Measurements from ENCODE around the gene ADGRL2. TPM values are rescaled to one million over a fixed set of nuclear protein-coding genes. Genes with fewer than 3 reads are reported as not detected.

ADGRL2 gene
- polyA plus RNA-seq, 1 donor (not counting 4 experiments of a cell fraction or from before 2014, with no cell fraction given): 6.6 TPM

DNA sequence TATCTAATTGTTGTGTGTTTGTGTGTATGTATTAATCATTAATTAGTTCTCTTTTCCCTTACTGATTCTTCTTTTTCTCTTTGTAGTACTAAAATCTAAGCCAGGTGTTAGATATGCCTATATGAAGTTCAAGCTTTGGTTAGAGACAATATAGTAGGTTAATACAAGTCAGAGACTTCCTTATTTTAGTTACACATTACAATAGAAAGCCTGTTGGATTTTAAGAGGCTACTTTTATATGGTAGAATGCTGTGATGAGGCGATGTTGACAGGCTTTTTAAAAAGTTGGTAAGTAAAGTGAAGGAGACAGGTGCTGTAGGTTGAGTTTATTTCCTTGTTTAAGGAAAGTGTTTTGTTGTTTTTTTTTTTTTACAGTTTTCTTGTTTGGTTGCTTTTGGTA lies 45.9 kb downstream of the ADGRL2 start:
- Histone ChIP-seq H3K79me2 (ENCODE audit: control insufficient read depth, insufficient read depth, low read length) (no peaks in the 10 kb centered on the region), H3K36me3 (ENCODE audit: control insufficient read depth in 2 of 2, extremely low read depth in 1 of 2, insufficient read depth in 2 of 2, low read length in 2 of 2) (no peaks in the 10 kb centered on the region), H3K9me3 (ENCODE audit: control insufficient read depth, low read depth, low read length) (no peaks in the 10 kb centered on the region), H3K27me3 (ENCODE audit: control insufficient read depth, extremely low read depth, insufficient read depth, low read length) (no peaks in the 10 kb centered on the region), H3K27ac (ENCODE audit: control insufficient read depth, insufficient read depth, low read length) (no peak overlapping the region), H3K4me1 (ENCODE audit: control insufficient read depth, extremely low read depth, insufficient read depth, low read length) (no peaks in the 10 kb centered on the region), H3K9ac (ENCODE audit: control insufficient read depth, extremely low read depth, insufficient read depth, low read length) (no peak overlapping the region), H2AFZ (ENCODE audit: control insufficient read depth, low read length) (no peak overlapping the region), H3K9me1 (ENCODE audit: control insufficient read depth, extremely low read depth, insufficient read depth, low read length) (no peaks in the 10 kb centered on the region), H3K4me2 (ENCODE audit: control insufficient read depth, extremely low read depth, insufficient read depth, low read depth, low read length) (no peak overlapping the region), H3K4me3 (ENCODE audit: control insufficient read depth in 2 of 3, extremely low read depth in 1 of 3, insufficient read depth in 2 of 3, low read depth in 1 of 3, low read length in 3 of 3) (no peak overlapping the region), H4K20me1 (ENCODE audit: control insufficient read depth, extremely low read depth, insufficient read depth, low read length) (no peaks in the 10 kb centered on the region)
- FAIRE-seq (no peak), DNase-seq (ENCODE audit: low read depth, low spot score) (no peak)
- TF ChIP-seq, protein P1, sequence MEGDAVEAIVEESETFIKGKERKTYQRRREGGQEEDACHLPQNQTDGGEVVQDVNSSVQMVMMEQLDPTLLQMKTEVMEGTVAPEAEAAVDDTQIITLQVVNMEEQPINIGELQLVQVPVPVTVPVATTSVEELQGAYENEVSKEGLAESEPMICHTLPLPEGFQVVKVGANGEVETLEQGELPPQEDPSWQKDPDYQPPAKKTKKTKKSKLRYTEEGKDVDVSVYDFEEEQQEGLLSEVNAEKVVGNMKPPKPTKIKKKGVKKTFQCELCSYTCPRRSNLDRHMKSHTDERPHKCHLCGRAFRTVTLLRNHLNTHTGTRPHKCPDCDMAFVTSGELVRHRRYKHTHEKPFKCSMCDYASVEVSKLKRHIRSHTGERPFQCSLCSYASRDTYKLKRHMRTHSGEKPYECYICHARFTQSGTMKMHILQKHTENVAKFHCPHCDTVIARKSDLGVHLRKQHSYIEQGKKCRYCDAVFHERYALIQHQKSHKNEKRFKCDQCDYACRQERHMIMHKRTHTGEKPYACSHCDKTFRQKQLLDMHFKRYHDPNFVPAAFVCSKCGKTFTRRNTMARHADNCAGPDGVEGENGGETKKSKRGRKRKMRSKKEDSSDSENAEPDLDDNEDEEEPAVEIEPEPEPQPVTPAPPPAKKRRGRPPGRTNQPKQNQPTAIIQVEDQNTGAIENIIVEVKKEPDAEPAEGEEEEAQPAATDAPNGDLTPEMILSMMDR (optimal IDR thresholded peaks at IDR 0.05 in 1 of 3, IDR thresholded peaks at IDR 0.05 in 1 of 3, conservative IDR thresholded peaks at IDR 0.05 in 1 of 3; ENCODE audit: extremely low read depth in 1 of 3, insufficient read depth in 2 of 3, low read length in 3 of 3): no peak
- TF ChIP-seq EZH2 (IDR thresholded peaks at IDR 0.05; ENCODE audit: low read length): no peak
- dilution Hi-C loops (cut with MboI; ENCODE audit: extremely low pct_ligation_motif_present, low sequenced_read_pairs): no loop called here

DNA sequence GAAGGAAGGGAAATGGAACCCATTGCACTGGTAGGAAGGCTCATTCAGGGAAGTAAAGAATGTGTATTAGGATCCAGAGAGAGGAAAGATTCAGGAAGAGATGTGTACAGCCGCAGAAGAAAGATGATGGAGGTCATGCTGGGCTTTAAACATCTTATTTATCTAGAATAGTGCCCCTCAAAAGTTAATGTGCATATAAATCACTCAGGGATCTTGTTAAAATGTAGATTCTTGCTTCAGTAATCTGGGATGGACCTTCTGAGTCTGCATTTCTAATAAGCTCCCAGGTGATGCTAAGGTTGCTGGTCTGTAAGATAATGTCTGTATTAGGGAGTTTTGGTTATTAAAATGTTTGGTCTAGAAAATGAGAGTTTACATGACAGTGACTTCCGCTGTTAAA lies 46.3 kb downstream of the ADGRL2 start:
- H3K9me3 ChIP-seq (ENCODE audit: control insufficient read depth, low read depth, low read length): no peaks in the 10 kb centered on the region
- H3K27ac ChIP-seq (ENCODE audit: control insufficient read depth, insufficient read depth, low read length): no peak overlapping the region
- no peak overlapping the region for H2AFZ ChIP-seq (ENCODE audit: control insufficient read depth, low read length)
- FAIRE-seq (no peak), DNase-seq (ENCODE audit: low read depth, low spot score) (no peak)
- no peaks in the 10 kb centered on the region for H3K36me3 ChIP-seq (ENCODE audit: control insufficient read depth in 2 of 2, extremely low read depth in 1 of 2, insufficient read depth in 2 of 2, low read length in 2 of 2)
- H3K4me2 ChIP-seq (ENCODE audit: control insufficient read depth, extremely low read depth, insufficient read depth, low read depth, low read length): no peak overlapping the region
- no peak overlapping the region for H3K4me3 ChIP-seq (ENCODE audit: control insufficient read depth in 2 of 3, extremely low read depth in 1 of 3, insufficient read depth in 2 of 3, low read depth in 1 of 3, low read length in 3 of 3)
- no peaks in the 10 kb centered on the region for H3K4me1 ChIP-seq (ENCODE audit: control insufficient read depth, extremely low read depth, insufficient read depth, low read length)
- no peak for TF ChIP-seq EZH2 (IDR thresholded peaks at IDR 0.05; ENCODE audit: low read length)
- TF ChIP-seq, protein P1 (optimal IDR thresholded peaks at IDR 0.05 in 1 of 3, IDR thresholded peaks at IDR 0.05 in 1 of 3, conservative IDR thresholded peaks at IDR 0.05 in 1 of 3; ENCODE audit: extremely low read depth in 1 of 3, insufficient read depth in 2 of 3, low read length in 3 of 3): no peak
- H3K27me3 ChIP-seq (ENCODE audit: control insufficient read depth, extremely low read depth, insufficient read depth, low read length): no peaks in the 10 kb centered on the region
- H3K9ac ChIP-seq (ENCODE audit: control insufficient read depth, extremely low read depth, insufficient read depth, low read length): no peak overlapping the region
- H3K79me2 ChIP-seq (ENCODE audit: control insufficient read depth, insufficient read depth, low read length): no peaks in the 10 kb centered on the region
- H3K9me1 ChIP-seq (ENCODE audit: control insufficient read depth, extremely low read depth, insufficient read depth, low read length): no peaks in the 10 kb centered on the region
- H4K20me1 ChIP-seq (ENCODE audit: control insufficient read depth, extremely low read depth, insufficient read depth, low read length): no peaks in the 10 kb centered on the region
- dilution Hi-C loops (cut with MboI; ENCODE audit: extremely low pct_ligation_motif_present, low sequenced_read_pairs): no loop called here

Measured in keratinocyte (primary cell).